Gastroesophageal sphincter (tissue), 3 donors: Measurements from ENCODE around the gene OSTN.

Experiments used
- CTCF ChIP-seq, 4 experiments: fragments of 200-600 bp in 2 of 4; fragments of 450-650 bp in 2 of 4; sonication (generic) in 1 of 4; IDR thresholded peaks; one replicate each; pipeline ENCODE4 v1.5.1; 2017 to 2019; ENCODE audit warnings: antibody characterized with exemption in 4 of 4, mild to moderate bottlenecking in 2 of 4, moderate library complexity in 2 of 4
- EP300 ChIP-seq: sonication (generic); formaldehyde crosslinking; IDR thresholded peaks from one replicate; pipeline ENCODE4 v1.6.1; 2017; ENCODE audit warnings: antibody characterized with exemption, mild to moderate bottlenecking
- POLR2A ChIP-seq, 2 donors: fragments of 450-650 bp; IDR thresholded peaks; one replicate each; pipeline ENCODE4 v1.6.1; 2017; ENCODE audit warnings: antibody characterized with exemption in 2 of 2, mild to moderate bottlenecking in 2 of 2, moderate library complexity in 1 of 2
- POLR2AphosphoS5 ChIP-seq: sonication (generic); formaldehyde crosslinking; IDR thresholded peaks from one replicate; pipeline ENCODE4 v1.6.1; 2017; ENCODE audit warnings: antibody characterized with exemption

GRCh38 chr3:191280882-191281281, 81.8 kb downstream of the OSTN start:
- TF ChIP-seq CTCF (IDR thresholded peaks at IDR 0.05) (no peak), EP300 (no peak), POLR2A (IDR thresholded peaks at IDR 0.05) (no peak), POLR2AphosphoS5 (no peak)
